HUES6 (cell line): ENCODE measurements around the gene MFSD11.
"Not testable (repeated sequence)": the region's sequence is repeated elsewhere in the genome, so short reads cannot be mapped to it uniquely, and the experiment has no call there.

ENCODE experiments used
- H3K27ac ChIP-seq: 2 replicates; pipeline ENCODE4 v1.7.0; 2013; ENCODE audit warnings: low read depth, mild to moderate bottlenecking, low read length, inconsistent platforms
- H3K27me3 ChIP-seq: 2 replicates; pipeline ENCODE4 v1.6.1; 2013; ENCODE audit warnings: low read length; ENCODE audit not compliant: control insufficient read depth, insufficient read depth
- H3K36me3 ChIP-seq: 2 replicates; pipeline ENCODE4 v1.6.1; 2013; ENCODE audit warnings: low read length; ENCODE audit not compliant: control insufficient read depth, insufficient read depth
- H3K4me1 ChIP-seq: 2 replicates; pipeline ENCODE4 v1.6.1; 2013; ENCODE audit warnings: low read length; ENCODE audit not compliant: control insufficient read depth, insufficient read depth
- H3K4me3 ChIP-seq: 2 replicates; pipeline ENCODE4 v1.5.1; 2013; ENCODE audit warnings: low read depth, low read length
- H3K9ac ChIP-seq: one replicate; pipeline ENCODE4 v1.6.1; 2013; ENCODE audit warnings: mild to moderate bottlenecking, low read length
- H3K9me3 ChIP-seq: 2 replicates; pipeline ENCODE4 v1.6.1; 2013; ENCODE audit warnings: low read depth, low read length; ENCODE audit not compliant: control insufficient read depth, insufficient read depth

Gene MFSD11

DNA sequence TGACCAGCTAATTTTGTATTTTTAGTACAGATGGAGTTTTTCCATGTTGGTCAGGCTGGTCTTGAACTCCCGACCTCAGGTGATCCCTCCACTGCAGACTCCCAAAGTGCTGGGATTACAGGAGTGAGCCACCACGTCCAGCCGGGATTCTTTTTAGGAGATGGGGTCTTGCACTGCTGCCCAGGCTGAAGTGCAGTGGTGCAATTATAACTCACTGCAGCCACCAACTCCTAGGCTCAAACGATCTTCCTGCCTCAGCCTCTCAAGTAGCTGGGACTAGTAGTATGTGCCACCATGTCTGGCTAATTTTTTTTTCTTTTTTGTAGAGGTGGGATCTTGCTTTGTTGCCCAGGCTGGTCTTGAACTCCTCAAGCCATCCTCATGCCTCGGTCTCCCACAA, 73.9 kb downstream of the MFSD11 start:
- no peaks in the 10 kb centered on the region for H3K27me3 ChIP-seq

DNA sequence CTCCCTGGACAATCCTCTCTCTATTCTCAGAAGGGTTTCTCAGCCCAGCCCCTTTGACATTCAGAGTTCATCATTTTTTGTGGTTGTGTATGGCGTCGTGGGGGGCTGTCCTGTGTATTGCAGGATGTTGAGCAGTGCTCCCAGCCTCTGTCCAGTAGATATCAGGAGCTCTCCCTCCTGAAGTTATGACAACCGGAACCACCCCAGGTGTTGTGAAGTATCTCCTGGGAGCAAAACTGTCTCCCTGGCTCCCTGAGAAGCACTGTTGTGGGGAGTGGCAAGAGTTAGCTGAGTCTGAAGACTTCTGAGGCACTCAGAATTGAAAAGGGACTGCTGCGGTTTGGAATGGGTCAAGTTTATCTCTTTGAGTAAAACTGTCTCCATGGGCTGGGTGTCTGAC, 74.3 kb downstream of the MFSD11 start:
- H3K4me1 ChIP-seq = peaks cover 3% of the 10 kb centered on the region; the same call in 1 of the 2 replicates
- no peaks in the 10 kb centered on the region for H3K9me3 ChIP-seq
- H3K4me3 ChIP-seq = no peak overlapping the region
- no peaks in the 10 kb centered on the region for H3K27me3 ChIP-seq
- H3K36me3 ChIP-seq = no peaks in the 10 kb centered on the region
- no peak overlapping the region for H3K27ac ChIP-seq
- H3K9ac ChIP-seq = no peak overlapping the region

More for the DNA sequence above, 73.9 kb downstream of the MFSD11 start:
- Histone ChIP-seq H3K4me3 (no peak overlapping the region), H3K27ac (no peak overlapping the region), H3K36me3 (no peaks in the 10 kb centered on the region), H3K9me3 (no peaks in the 10 kb centered on the region), H3K4me1 (peaks cover 2% of the 10 kb centered on the region; the same call in 1 of the 2 replicates), H3K9ac (no peak overlapping the region)

DNA sequence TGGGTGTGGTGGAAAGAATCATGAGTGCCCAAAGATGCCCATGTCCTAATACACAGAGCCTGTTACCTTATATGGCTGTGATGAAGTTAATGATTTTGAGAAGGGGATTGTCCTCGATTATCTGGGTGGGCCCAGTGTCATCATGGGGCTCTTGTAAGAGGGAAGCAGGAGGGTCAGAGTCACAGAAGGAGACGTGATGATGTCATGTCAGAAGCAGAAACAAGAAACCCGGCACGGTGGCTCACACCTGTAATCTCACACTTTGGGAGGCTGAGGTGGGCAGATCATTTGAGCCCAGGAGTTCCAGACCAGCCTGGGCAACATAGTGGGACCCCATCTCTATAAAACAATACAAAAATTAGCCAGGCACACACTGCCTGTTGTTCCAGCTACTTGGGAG, 75.0 kb downstream of the MFSD11 start:
- Histone ChIP-seq H3K4me3 (no peak overlapping the region), H3K27ac (no peak overlapping the region), H3K4me1 (peaks cover 3% of the 10 kb centered on the region; the same call in 1 of the 2 replicates), H3K27me3 (no peaks in the 10 kb centered on the region), H3K9ac (no peak overlapping the region), H3K9me3 (no peaks in the 10 kb centered on the region), H3K36me3 (no peaks in the 10 kb centered on the region)

DNA sequence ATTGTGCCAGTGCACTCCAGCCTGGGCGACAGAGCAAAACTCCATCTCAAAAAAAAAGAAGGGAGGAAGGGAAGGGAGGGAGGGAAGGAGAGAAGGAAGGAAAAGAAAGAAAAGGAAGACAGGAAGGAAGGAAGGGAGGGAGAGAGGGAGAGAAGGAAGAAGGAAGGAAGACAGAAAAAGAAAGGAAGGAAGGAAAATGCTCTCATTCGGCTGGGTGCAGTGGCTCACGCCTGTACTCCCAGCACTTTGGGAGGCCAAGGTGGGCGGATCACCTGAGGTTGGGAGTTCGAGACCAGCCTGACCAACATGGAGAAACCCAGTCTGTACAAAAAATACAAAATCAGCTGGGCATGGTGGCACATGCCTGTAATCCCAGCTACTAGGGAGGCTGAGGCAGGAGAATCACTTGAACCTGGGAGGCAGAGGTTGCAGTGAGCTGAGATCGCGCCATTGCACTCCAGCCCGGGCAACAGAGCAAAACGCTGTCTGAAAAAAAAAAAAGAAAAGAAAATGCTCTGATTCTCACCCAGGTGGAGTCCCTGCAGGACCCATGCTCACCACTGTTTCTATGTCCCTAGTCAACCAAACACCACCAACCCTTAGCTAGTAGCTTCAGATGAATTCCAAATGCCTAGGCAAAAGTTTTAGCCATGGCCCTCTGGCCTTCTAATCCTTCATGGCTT, 78.1 kb downstream of the MFSD11 start:
- H3K27ac ChIP-seq, H3K9me3 ChIP-seq, H3K4me3 ChIP-seq, H3K27me3 ChIP-seq, H3K9ac ChIP-seq, H3K36me3 ChIP-seq, H3K4me1 ChIP-seq: not testable (repeated sequence)

DNA sequence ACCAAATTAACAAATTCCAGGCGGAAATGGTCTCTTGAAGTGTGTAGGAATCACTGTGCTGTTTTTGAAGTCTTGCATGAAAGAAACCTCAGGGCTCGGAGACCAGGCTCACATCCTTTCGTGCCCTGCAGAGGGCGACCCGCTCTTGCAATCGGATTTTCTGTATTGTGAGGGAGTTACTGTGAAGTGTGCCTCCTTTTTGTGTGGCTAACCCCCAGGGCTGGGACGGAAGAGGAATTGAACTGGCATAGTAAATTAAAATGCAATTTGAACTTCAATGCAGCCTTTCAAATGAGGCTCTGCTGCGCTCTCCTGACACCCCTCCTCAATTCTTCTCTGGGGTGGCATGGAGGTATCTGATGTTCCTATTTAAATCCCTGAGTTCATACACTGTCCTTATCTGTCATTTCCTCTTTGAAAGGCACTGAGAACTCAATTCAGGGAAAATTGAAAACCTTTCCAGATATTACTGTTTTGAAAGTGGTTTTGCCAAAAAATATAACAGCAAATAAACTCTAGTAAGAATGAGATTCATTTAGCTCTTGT, 78.7 kb downstream of the MFSD11 start:
- Histone ChIP-seq H3K27me3 (no peaks in the 10 kb centered on the region), H3K9ac (no peak overlapping the region), H3K9me3 (no peaks in the 10 kb centered on the region), H3K27ac (no peak overlapping the region), H3K36me3 (no peaks in the 10 kb centered on the region), H3K4me3 (no peak overlapping the region), H3K4me1 (peaks cover 3% of the 10 kb centered on the region; the same call in 1 of the 2 replicates)

DNA sequence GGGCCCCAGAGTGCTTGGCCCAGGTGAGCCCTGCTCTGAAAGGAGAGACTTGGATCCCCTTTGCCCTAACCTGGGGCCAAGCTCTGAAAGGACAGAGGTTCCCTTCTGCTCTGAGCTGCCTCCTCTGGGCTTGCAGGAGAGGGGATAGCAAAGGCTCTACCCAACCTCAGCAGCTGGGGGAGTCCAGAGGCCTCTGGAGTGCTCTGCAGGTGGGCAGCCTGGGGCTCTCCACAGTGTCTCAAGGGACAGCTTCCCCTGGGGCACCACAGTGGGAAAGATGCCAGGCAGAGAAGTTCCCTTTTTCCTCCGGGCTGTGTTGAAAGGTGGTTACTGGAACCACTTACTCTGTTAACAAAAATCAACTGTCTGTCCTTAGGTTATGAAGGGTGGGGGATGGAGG, 82.1 kb downstream of the MFSD11 start:
- no peaks in the 10 kb centered on the region for H3K36me3 ChIP-seq
- no peaks in the 10 kb centered on the region for H3K27me3 ChIP-seq
- H3K27ac ChIP-seq = no peak overlapping the region
- no peak overlapping the region for H3K9ac ChIP-seq
- no peak overlapping the region for H3K4me3 ChIP-seq
- no peaks in the 10 kb centered on the region for H3K9me3 ChIP-seq
- peaks cover 3% of the 10 kb centered on the region; the same call in 1 of the 2 replicates for H3K4me1 ChIP-seq

DNA sequence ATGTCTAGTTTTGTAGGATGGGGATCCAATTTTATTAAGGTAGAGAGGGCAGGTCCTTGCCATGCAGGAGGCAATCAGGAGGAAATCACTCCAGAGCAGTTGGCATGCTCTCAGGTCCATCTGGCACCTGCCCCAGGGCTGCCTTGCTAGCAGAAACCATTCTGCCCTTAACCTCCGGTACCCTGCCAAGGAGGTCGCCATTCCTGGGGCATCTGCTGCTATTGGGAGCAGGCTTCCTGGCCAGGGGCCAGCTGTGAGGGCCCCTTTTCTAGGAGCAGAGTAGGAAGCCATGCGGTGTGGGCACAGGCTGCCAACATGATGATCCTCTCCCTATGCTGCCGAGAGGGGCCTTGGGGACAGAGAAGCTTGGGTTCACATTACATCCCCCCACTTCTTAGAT, 82.6 kb downstream of the MFSD11 start:
- H3K4me1 ChIP-seq = peaks cover 3% of the 10 kb centered on the region; the same call in 1 of the 2 replicates

DNA sequence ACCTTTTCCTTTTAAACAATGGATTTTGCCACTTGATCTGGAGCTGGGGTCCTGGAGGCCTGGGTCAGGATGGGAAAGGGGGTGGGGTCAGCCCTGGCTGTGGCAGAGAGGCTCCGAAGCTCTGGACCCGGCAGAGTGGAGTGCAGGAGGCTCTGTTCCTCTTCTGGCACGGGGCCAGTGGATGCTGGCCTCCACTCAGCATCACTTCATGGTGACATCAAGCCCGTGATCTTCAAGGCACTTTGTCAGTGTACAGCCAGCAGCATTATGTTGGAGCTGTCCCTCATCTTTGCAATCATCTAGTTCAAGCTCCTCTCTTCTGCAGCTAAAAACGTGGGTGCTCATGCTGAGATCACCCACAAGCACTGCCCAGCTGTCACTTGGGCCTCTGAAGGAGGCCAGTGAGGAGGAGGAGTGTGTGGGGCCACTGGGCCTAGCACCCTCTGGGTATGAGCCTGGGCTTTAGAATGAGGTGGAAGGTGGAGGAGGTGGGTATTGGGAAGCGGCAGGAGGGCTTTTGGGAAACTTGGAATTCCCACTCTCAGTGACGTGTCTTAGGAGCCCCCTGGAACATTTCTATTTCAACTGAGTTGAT, 84.4 kb downstream of the MFSD11 start:
- no peaks in the 10 kb centered on the region; the same call in none of the 2 replicates for H3K4me1 ChIP-seq
- no peak overlapping the region for H3K9ac ChIP-seq
- H3K9me3 ChIP-seq = no peaks in the 10 kb centered on the region
- H3K27ac ChIP-seq = no peak overlapping the region
- H3K4me3 ChIP-seq = no peak overlapping the region
- H3K36me3 ChIP-seq = no peaks in the 10 kb centered on the region
- H3K27me3 ChIP-seq = no peaks in the 10 kb centered on the region

More for the DNA sequence above, 82.6 kb downstream of the MFSD11 start:
- Histone ChIP-seq H3K36me3 (no peaks in the 10 kb centered on the region), H3K9ac (no peak overlapping the region), H3K27ac (no peak overlapping the region), H3K9me3 (no peaks in the 10 kb centered on the region), H3K27me3 (no peaks in the 10 kb centered on the region), H3K4me3 (no peak overlapping the region)

DNA sequence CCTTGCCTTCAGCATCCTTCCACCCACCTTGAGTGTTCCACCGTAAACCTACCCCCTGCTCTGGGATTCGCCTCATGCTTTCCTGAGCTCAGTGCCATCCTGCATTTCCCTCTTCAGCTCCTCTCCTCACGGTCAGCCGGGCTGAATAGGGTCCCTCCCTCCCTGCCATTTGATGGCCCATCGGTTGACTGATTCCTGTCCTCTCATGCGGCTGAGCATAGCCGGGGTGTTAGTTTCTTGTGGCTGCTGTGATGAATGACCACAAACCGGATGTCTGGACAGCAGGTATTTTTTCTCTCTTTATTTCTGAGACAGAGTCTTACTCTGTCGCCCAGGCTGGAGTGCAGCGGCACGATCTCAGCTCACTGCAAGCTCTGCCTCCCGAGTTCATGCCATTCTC, 86.2 kb downstream of the MFSD11 start:
- no peaks in the 10 kb centered on the region; the same call in none of the 2 replicates for H3K4me1 ChIP-seq
- no peak overlapping the region for H3K4me3 ChIP-seq
- no peak overlapping the region for H3K27ac ChIP-seq
- no peaks in the 10 kb centered on the region for H3K9me3 ChIP-seq
- no peak overlapping the region for H3K9ac ChIP-seq
- no peaks in the 10 kb centered on the region for H3K27me3 ChIP-seq
- H3K36me3 ChIP-seq = no peaks in the 10 kb centered on the region

DNA sequence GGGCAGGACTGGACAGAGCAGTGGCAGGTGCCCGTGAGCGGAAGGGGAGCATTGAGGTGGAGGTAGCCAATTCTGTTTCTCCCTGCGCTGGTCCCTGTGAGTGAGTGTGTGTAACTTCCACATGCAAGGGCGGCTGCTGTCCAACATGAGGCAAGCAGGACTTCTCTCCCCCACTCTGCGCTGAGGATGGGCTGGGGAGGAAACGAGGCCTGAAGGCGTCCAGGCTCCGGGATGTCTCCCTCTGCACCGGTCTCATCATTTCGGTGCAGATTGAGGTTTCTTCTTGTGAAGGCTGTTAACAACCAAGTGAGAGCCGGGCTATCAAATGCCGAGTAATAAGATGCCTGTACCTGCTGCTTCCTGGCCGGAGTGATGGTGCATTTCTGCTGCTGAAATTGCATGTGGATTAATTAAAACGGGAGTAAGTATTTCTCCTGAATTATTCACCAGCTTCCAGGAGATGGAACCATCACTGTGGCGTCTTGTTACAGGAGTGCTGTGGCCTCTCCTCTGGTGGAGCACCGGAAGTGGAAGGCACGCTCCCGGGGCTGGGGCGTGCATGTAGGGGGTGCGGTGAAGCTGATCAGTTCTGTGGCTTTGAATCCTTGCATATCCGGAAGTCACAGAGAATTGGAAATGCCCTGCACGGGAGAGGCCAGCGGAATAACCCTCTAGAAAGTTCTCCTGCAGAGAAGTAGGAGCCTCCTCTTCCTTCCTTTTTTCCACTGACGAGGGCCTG, 88.6 kb downstream of the MFSD11 start:
- H3K27ac ChIP-seq = no peak overlapping the region
- H3K9me3 ChIP-seq = no peaks in the 10 kb centered on the region
- H3K36me3 ChIP-seq = no peaks in the 10 kb centered on the region
- H3K9ac ChIP-seq = no peak overlapping the region
- H3K4me1 ChIP-seq = no peaks in the 10 kb centered on the region; the same call in 1 of the 2 replicates
- no peaks in the 10 kb centered on the region; the same call in 1 of the 2 replicates for H3K27me3 ChIP-seq
- no peak overlapping the region for H3K4me3 ChIP-seq

DNA sequence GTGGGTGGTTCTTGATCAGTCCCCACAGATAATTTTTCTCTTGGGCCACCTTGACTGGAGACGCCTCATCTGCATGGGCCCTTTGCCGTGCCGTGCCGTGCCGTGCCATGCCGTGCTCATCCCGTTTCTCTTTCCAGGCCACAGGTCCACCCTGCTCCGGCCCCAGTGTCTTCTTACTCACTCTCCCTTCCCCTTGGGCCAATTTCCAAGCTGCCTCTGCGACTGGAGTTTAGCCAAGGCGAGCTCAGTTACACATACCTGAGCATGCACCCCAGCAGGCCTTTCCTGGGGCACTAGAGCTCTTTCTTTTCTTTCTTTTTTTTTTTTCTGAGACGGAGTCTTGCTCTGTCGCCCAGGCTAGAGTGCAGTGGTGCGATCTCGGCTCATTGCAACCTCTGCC, 89.8 kb downstream of the MFSD11 start:
- H3K4me3 ChIP-seq = no peak overlapping the region
- H3K4me1 ChIP-seq = no peaks in the 10 kb centered on the region; the same call in 1 of the 2 replicates
- no peak overlapping the region for H3K9ac ChIP-seq
- H3K27ac ChIP-seq = no peak overlapping the region
- H3K9me3 ChIP-seq = no peaks in the 10 kb centered on the region
- H3K27me3 ChIP-seq = no peaks in the 10 kb centered on the region; the same call in 1 of the 2 replicates
- H3K36me3 ChIP-seq = no peaks in the 10 kb centered on the region
